B cell (primary cell): Measurements from ENCODE around the gene NAV2. TPM values are rescaled to one million over a fixed set of nuclear protein-coding genes. Genes with fewer than 3 reads are reported as not detected.

ENCODE experiments used
- ATAC-seq: fragments of 200-7000 bp; cut with Tn5 transposase; one replicate; pipeline ENCODE4 v1.10.0; 2021; ENCODE audit warnings: low read depth, mild to moderate bottlenecking, moderate number of reproducible peaks, moderate library complexity
- CTCF ChIA-PET: fragments of 350-600 bp; sonication (Branson Sonifier 250); formaldehyde crosslinking; loops from one replicate; lab custom pipeline; 2021; ENCODE audit warnings: antibody characterized with exemption, inconsistent platforms; lab: Charles Lee
- POLR2A ChIA-PET: fragments of 350-600 bp; sonication (Branson Sonifier 250); formaldehyde crosslinking; loops from one replicate; lab custom pipeline; 2021; ENCODE audit warnings: antibody characterized with exemption; lab: Charles Lee
- DNase-seq: peaks from one replicate; pipeline ENCODE4 v3.0.0; 2013
- H2AFZ ChIP-seq: 2 replicates; pipeline ENCODE4 v1.6.1; 2012; ENCODE audit warnings: mild to moderate bottlenecking, low read depth, low read length; ENCODE audit not compliant: insufficient read depth, poor library complexity, severe bottlenecking
- H3K27ac ChIP-seq, 2 donors: 1 replicate in 1 of 2; 2 replicates in 1 of 2; pipeline ENCODE4 v1.5.1; 2012 to 2013; ENCODE audit warnings: low read length in 2 of 2, mild to moderate bottlenecking in 2 of 2, moderate library complexity in 1 of 2
- H3K27me3 ChIP-seq, 4 experiments: fragments of 200-600 bp in 1 of 4; sonication (generic) in 1 of 4; replicated peaks in 1 of 4; 1 replicate in 2 of 4; 2 replicates in 2 of 4; pipeline versions ENCODE4 v1.6.1 to v1.7.0; 2013 to 2016; ENCODE audit warnings: low read length in 3 of 4, mild to moderate bottlenecking in 2 of 4, mixed read lengths in 1 of 4, moderate library complexity in 1 of 4; ENCODE audit not compliant: insufficient read depth in 4 of 4, control insufficient read depth in 3 of 4; ENCODE audit errors: control extremely low read depth in 1 of 4
- H3K36me3 ChIP-seq, 2 experiments: replicated peaks in 1 of 2; 1 replicate in 1 of 2; 2 replicates in 1 of 2; pipeline versions ENCODE4 v1.6.1 to v1.7.1; 2013; ENCODE audit warnings: low read length in 1 of 2; ENCODE audit not compliant: insufficient read depth in 2 of 2, control insufficient read depth in 1 of 2; ENCODE audit errors: control extremely low read depth in 1 of 2, extremely low read depth in 1 of 2
- H3K4me1 ChIP-seq, 2 donors: fragments of 200-600 bp in 1 of 2; sonication (generic) in 1 of 2; 1 replicate in 1 of 2; 2 replicates in 1 of 2; pipeline versions ENCODE4 v1.5.1 to v1.6.1; 2013 to 2017; ENCODE audit warnings: low read length in 2 of 2; ENCODE audit not compliant: control insufficient read depth in 2 of 2, insufficient read depth in 2 of 2
- H3K4me2 ChIP-seq: replicated peaks from 2 replicates; pipeline ENCODE3; 2012; ENCODE audit warnings: mild to moderate bottlenecking, low read depth, low read length; ENCODE audit not compliant: poor library complexity, severe bottlenecking
- H3K4me3 ChIP-seq, 5 experiments: fragments of 200-600 bp in 1 of 5; sonication (generic) in 1 of 5; 1 replicate in 3 of 5; 2 replicates in 2 of 5; pipeline versions ENCODE4 v1.5.1 to v1.7.0; 2011 to 2016; ENCODE audit warnings: low read length in 4 of 5, mild to moderate bottlenecking in 4 of 5, low read depth in 2 of 5, control low read depth in 1 of 5, moderate library complexity in 1 of 5; ENCODE audit not compliant: insufficient read depth in 1 of 5; ENCODE audit errors: control extremely low read depth in 1 of 5, extremely low read depth in 1 of 5
- H3K79me2 ChIP-seq: fragments of 200-600 bp; sonication (generic); one replicate; pipeline ENCODE4 v1.6.0; 2016; ENCODE audit warnings: low read length; ENCODE audit not compliant: control insufficient read depth, insufficient read depth
- H3K9ac ChIP-seq: fragments of 200-600 bp; sonication (generic); 2 replicates; pipeline ENCODE4 v1.6.1; 2017; ENCODE audit warnings: mild to moderate bottlenecking, low read length, moderate library complexity
- H3K9me3 ChIP-seq, 3 donors: one replicate each; pipeline versions ENCODE4 v1.6.1 to v1.7.1; 2013; ENCODE audit warnings: low read length in 2 of 3; ENCODE audit not compliant: control insufficient read depth in 2 of 3, insufficient read depth in 1 of 3; ENCODE audit errors: control extremely low read depth in 1 of 3
- H4K20me1 ChIP-seq: 2 replicates; pipeline ENCODE4 v1.6.0; 2012; ENCODE audit warnings: mild to moderate bottlenecking, low read length; ENCODE audit not compliant: insufficient read depth, control insufficient read depth, poor library complexity, severe bottlenecking
- H3K27ac Mint-ChIP-seq: one replicate; pipeline ENCODE4 v1.8.0; 2021; ENCODE audit warnings: mixed read lengths
- H3K27me3 Mint-ChIP-seq: one replicate; pipeline ENCODE4 v1.8.0; 2021; ENCODE audit warnings: mixed read lengths
- H3K4me1 Mint-ChIP-seq: one replicate; pipeline ENCODE4 v1.8.0; 2021; ENCODE audit warnings: mixed read lengths
- H3K4me3 Mint-ChIP-seq: one replicate; pipeline ENCODE4 v1.8.0; 2021; ENCODE audit warnings: mixed read lengths
- H3K9me3 Mint-ChIP-seq: one replicate; pipeline ENCODE4 v1.8.0; 2022; ENCODE audit warnings: mixed read lengths; ENCODE audit not compliant: insufficient read depth
- EZH2 ChIP-seq: IDR thresholded peaks from 2 replicates; pipeline ENCODE4 v1.6.1; 2012; ENCODE audit warnings: borderline replicate concordance, low read depth, mild to moderate bottlenecking, moderate library complexity, low read length; ENCODE audit not compliant: insufficient read depth, poor library complexity, severe bottlenecking
- WGBS: methylation state at CpG from one replicate; pipeline ENCODE4 v1.1.5; 2013; ENCODE audit warnings: missing lambda C conversion rate; ENCODE audit not compliant: insufficient coverage; 5-methylcytosine and 5-hydroxymethylcytosine counted together
- intact Hi-C: fragments of 100-400 bp; cut with micrococcal nuclease; formaldehyde crosslinking; loops from one replicate; pipeline ENCODE4 v1.10.0; 2022
- polyA plus RNA-seq: library from polyadenylated mRNA; depleted of rRNA; stranded (reverse); fragments of >200 nt; gene quantifications from 2 replicates; pipeline ENCODE4 v1.2.3, GENCODE V29; 2012
- total RNA-seq, 2 donors: library from RNA; stranded (reverse); fragments of 120-200 nt in 1 of 2; gene quantifications; 1 replicate in 1 of 2; 2 replicates in 1 of 2; pipeline versions ENCODE4 v1.2.3 to v1.2.4, GENCODE V29; 2013 to 2022
- TF ChIP-seq, protein P1 (sequence below): fragments of 200-600 bp; IDR thresholded peaks from one replicate; pipeline ENCODE4 v1.8.0; 2022; ENCODE audit warnings: antibody characterized with exemption, mild to moderate bottlenecking

The NAV2 gene
- total and polyA plus RNA-seq, 2 donors (not counting 1 experiment from before 2014, with no cell fraction given) = 0.82 to 22.2 TPM

DNA sequence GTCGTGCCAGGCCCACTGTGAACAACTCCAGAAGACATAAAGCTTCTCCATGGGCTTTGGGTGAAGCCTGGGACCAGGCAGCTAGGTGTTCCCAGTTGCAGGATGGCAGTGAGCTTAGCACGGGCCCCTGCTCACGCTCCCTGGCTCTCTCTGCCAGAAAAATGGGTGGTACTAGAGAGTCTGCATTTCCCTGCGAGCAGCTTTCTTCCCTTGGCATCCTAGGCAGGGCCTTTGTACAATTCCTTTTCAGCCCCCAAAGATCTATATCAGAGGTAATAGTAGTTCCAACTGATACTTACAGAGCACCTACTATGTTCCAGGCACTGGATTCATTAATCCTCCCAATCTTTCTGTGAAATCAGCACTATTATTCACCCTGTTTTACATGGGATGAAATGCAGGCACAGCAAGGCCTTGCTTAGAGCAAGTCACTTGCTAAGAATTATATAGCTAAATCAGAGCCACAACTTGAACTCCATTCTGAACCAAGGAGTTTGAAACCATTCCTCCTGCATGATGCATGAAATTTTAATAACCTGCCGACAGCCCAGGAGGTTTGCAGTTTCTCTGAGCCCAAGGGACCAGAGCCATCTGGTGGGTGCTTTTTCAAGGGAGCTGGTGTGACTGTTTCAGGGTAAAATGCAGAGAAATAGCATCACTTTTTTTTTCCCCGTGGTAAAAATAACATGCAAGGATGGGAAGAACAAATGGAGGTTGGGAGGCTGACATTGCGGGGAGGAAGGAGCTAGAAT, 22.7 kb downstream of the NAV2 start:
- DNase-seq (no peak), ATAC-seq (no peak)
- intact Hi-C loops = no loop called here
- H4K20me1 ChIP-seq = no peaks in the 10 kb centered on the region
- no peak overlapping the region for H3K4me3 ChIP-seq
- no peak overlapping the region for H3K27ac ChIP-seq
- ChIA-PET POLR2A (no interaction called here), CTCF (no interaction called here)
- Mint-ChIP-seq H3K4me1 (no peaks in the 10 kb centered on the region), H3K27ac (no peak overlapping the region), H3K27me3 (peaks cover 16% of the 10 kb centered on the region), H3K9me3 (no peaks in the 10 kb centered on the region), H3K4me3 (no peak overlapping the region)
- no peaks in the 10 kb centered on the region for H3K79me2 ChIP-seq
- H2AFZ ChIP-seq = no peak overlapping the region
- 68% methylated on average over 6 of the region's 7 CpGs for WGBS
- H3K36me3 ChIP-seq = no peaks in the 10 kb centered on the region
- H3K9me3 ChIP-seq = peaks cover 0 to under 1% (median 0%) of the 10 kb centered on the region in 3 donors
- no peak for TF ChIP-seq EZH2
- TF ChIP-seq, protein P1, sequence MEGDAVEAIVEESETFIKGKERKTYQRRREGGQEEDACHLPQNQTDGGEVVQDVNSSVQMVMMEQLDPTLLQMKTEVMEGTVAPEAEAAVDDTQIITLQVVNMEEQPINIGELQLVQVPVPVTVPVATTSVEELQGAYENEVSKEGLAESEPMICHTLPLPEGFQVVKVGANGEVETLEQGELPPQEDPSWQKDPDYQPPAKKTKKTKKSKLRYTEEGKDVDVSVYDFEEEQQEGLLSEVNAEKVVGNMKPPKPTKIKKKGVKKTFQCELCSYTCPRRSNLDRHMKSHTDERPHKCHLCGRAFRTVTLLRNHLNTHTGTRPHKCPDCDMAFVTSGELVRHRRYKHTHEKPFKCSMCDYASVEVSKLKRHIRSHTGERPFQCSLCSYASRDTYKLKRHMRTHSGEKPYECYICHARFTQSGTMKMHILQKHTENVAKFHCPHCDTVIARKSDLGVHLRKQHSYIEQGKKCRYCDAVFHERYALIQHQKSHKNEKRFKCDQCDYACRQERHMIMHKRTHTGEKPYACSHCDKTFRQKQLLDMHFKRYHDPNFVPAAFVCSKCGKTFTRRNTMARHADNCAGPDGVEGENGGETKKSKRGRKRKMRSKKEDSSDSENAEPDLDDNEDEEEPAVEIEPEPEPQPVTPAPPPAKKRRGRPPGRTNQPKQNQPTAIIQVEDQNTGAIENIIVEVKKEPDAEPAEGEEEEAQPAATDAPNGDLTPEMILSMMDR = no peak
- no peak overlapping the region for H3K9ac ChIP-seq
- no peaks in the 10 kb centered on the region for H3K4me1 ChIP-seq
- H3K27me3 ChIP-seq = no peaks in the 10 kb centered on the region
- no peak overlapping the region for H3K4me2 ChIP-seq

DNA sequence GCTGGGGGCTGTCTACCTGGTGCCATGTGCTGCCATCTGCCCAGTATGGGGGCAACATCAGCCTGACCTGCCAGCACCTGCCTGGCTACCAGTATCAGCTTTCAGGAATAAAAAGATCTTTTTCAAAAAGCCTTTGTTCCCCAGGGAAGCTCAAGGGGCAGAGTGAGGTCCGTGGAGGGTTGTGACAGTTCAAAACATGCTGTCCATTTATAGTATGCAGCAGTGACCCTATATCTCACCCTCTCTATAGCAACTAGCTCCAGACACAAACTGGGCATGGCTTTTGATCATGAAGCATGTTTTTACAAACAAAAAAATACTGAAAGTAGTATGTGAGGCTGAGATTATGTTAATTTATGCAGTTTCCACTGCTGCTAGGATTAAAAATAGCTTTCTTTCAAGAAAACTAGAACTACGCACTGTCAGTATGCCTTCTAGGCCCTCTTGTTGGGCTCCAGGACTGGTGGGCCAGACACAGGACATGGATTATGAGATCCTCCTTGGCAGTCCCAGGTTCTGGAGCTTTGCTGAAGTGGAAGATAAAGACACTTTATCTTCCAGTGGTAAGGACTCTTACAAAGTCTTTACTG, 23.4 kb downstream of the NAV2 start:
- Histone ChIP-seq H2AFZ (no peak overlapping the region), H3K4me3 (no peak overlapping the region), H3K27me3 (no peaks in the 10 kb centered on the region), H3K36me3 (no peaks in the 10 kb centered on the region), H3K9me3 (no peaks in the 10 kb centered on the region), H3K27ac (no peak overlapping the region), H4K20me1 (no peaks in the 10 kb centered on the region), H3K4me2 (no peak overlapping the region), H3K9ac (no peak overlapping the region), H3K79me2 (no peaks in the 10 kb centered on the region), H3K4me1 (no peaks in the 10 kb centered on the region)
- intact Hi-C loops = no loop called here
- H3K4me1 Mint-ChIP-seq = no peaks in the 10 kb centered on the region
- ATAC-seq (no peak), DNase-seq (no peak)
- WGBS = 90% methylated on average over 1 of the region's 2 CpGs
- CTCF ChIA-PET = no interaction called here
- no peak for TF ChIP-seq EZH2
- TF ChIP-seq, protein P1 = no peak
- no peak overlapping the region for H3K4me3 Mint-ChIP-seq
- H3K9me3 Mint-ChIP-seq = no peaks in the 10 kb centered on the region
- H3K27ac Mint-ChIP-seq = no peak overlapping the region
- H3K27me3 Mint-ChIP-seq = peaks cover 16% of the 10 kb centered on the region
- POLR2A ChIA-PET = no interaction called here
